Measurements from ENCODE around the gene GPR31. TPM values are rescaled to one million over a fixed set of nuclear protein-coding genes. Genes with fewer than 3 reads are reported as not detected.

GPR31 gene
- total RNA-seq, 2 donors from 2014 or later = not detected

GRCh38 chr6:167142433-167142761 is 15.4 kb downstream of the GPR31 start:
- Histone ChIP-seq H3K36me3 (ENCODE audit: control insufficient read depth, insufficient read depth, low read length) (no peaks in the 10 kb centered on the region), H3K4me3 (ENCODE audit: low read length) (no peak overlapping the region), H3K27me3 (ENCODE audit: control insufficient read depth, insufficient read depth, low read length, poor library complexity, severe bottlenecking) (peaks cover 16% of the 10 kb centered on the region), H3K9ac (ENCODE audit: extremely low read depth, low read length, poor library complexity, severe bottlenecking) (no peak overlapping the region), H3K9me3 (ENCODE audit: control insufficient read depth, low read length) (no peaks in the 10 kb centered on the region), H3K4me1 (ENCODE audit: control insufficient read depth, insufficient read depth, low read length) (peaks cover 3% of the 10 kb centered on the region), H3K27ac (ENCODE audit: low read depth, low read length) (no peak overlapping the region)
- Mint-ChIP-seq H3K4me1 (peaks cover 24% of the 10 kb centered on the region), H3K36me3 (ENCODE audit: low read depth) (no peaks in the 10 kb centered on the region), H3K9me3 (no peaks in the 10 kb centered on the region), H3K27me3 (ENCODE audit: insufficient read depth) (peaks cover 25% of the 10 kb centered on the region), H3K27ac (no peak overlapping the region), H3K4me3 (no peak overlapping the region)
- 0 to 46% methylated on average over 1 to 3 of the region's 4 CpGs for WGBS, 2 experiments (ENCODE audit: insufficient coverage in 1 of 2, insufficient read length in 1 of 2)
- TF ChIP-seq CTCF (conservative IDR thresholded peaks at IDR 0.05) = no peak
- DNase-seq = no peak

- H3K9me3 ChIP-seq (ENCODE audit: control insufficient read depth, low read length) = no peaks in the 10 kb centered on the region
- Mint-ChIP-seq H3K4me1 (peaks cover 19% of the 10 kb centered on the region), H3K27me3 (ENCODE audit: insufficient read depth) (peaks cover 20% of the 10 kb centered on the region), H3K36me3 (ENCODE audit: low read depth) (no peaks in the 10 kb centered on the region), H3K27ac (peak overlapping the region; percentile 50), H3K9me3 (no peaks in the 10 kb centered on the region), H3K4me3 (no peak overlapping the region)
- TF ChIP-seq CTCF (conservative IDR thresholded peaks at IDR 0.05) = peak; percentile 97
- no peak overlapping the region for H3K9ac ChIP-seq (ENCODE audit: extremely low read depth, low read length, poor library complexity, severe bottlenecking)
- H3K4me1 ChIP-seq (ENCODE audit: control insufficient read depth, insufficient read depth, low read length) = peaks cover 3% of the 10 kb centered on the region
- peaks cover 11% of the 10 kb centered on the region for H3K27me3 ChIP-seq (ENCODE audit: control insufficient read depth, insufficient read depth, low read length, poor library complexity, severe bottlenecking)
- peak; percentile 89 for DNase-seq
- no peak overlapping the region for H3K4me3 ChIP-seq (ENCODE audit: low read length)
- 54 to 59% methylated on average over 12 to 18 of the region's 18 CpGs for WGBS, 2 experiments (ENCODE audit: insufficient coverage in 1 of 2, insufficient read length in 1 of 2)
- H3K36me3 ChIP-seq (ENCODE audit: control insufficient read depth, insufficient read depth, low read length) = no peaks in the 10 kb centered on the region
- no peak overlapping the region for H3K27ac ChIP-seq (ENCODE audit: low read depth, low read length)
These were observed 15.9 kb downstream of the GPR31 start for GRCh38 chr6:167141667-167142432.

GRCh38 chr6:167140589-167141474 is 16.9 kb downstream of the GPR31 start:
- peak; percentile 20 for TF ChIP-seq CTCF (conservative IDR thresholded peaks at IDR 0.05)
- H3K4me1 ChIP-seq (ENCODE audit: control insufficient read depth, insufficient read depth, low read length) = peaks cover 3% of the 10 kb centered on the region
- H3K9me3 ChIP-seq (ENCODE audit: control insufficient read depth, low read length) = no peaks in the 10 kb centered on the region
- Mint-ChIP-seq H3K4me3 (no peak overlapping the region), H3K27me3 (ENCODE audit: insufficient read depth) (peaks cover 10% of the 10 kb centered on the region), H3K27ac (peak overlapping the region; percentile 50), H3K4me1 (peaks cover 13% of the 10 kb centered on the region), H3K9me3 (no peaks in the 10 kb centered on the region), H3K36me3 (ENCODE audit: low read depth) (no peaks in the 10 kb centered on the region)
- H3K36me3 ChIP-seq (ENCODE audit: control insufficient read depth, insufficient read depth, low read length) = no peaks in the 10 kb centered on the region
- H3K27ac ChIP-seq (ENCODE audit: low read depth, low read length) = no peak overlapping the region
- peaks cover 1% of the 10 kb centered on the region for H3K27me3 ChIP-seq (ENCODE audit: control insufficient read depth, insufficient read depth, low read length, poor library complexity, severe bottlenecking)
- WGBS, 2 experiments (ENCODE audit: insufficient coverage in 1 of 2, insufficient read length in 1 of 2) = 79 to 82% methylated on average over 8 to 10 of the region's 10 CpGs
- no peak for DNase-seq
- H3K9ac ChIP-seq (ENCODE audit: extremely low read depth, low read length, poor library complexity, severe bottlenecking) = no peak overlapping the region
- no peak overlapping the region for H3K4me3 ChIP-seq (ENCODE audit: low read length)

All from endodermal cell (in vitro differentiated cells).